ENCODE results near the gene OR10H3. TPM values are rescaled to one million over a fixed set of nuclear protein-coding genes. Genes with fewer than 3 reads are reported as not detected.

Gene OR10H3
- total RNA-seq (not detected), polyA plus RNA-seq (ENCODE audit: insufficient read length in 6 of 6) (not detected)
- long read RNA-seq, donor 1, result 0 reads
- long read RNA-seq, donor 2, result 0 reads
- long read RNA-seq, donor 3, result 0 reads
- long read RNA-seq, donor 4, result 0 reads
- long read RNA-seq, donor 5, result 0 reads
- long read RNA-seq, donor 6, result 0 reads
- long read RNA-seq, donor 7, result 0 reads
- long read RNA-seq, donor 8, result 0 reads
- long read RNA-seq, donor 9, result 0 reads
- long read RNA-seq, donor 10, result 0 reads
- long read RNA-seq, donor 11, result 0 reads
- long read RNA-seq, donor 12, result 0 reads

GRCh38 chr19:15737722-15738121 lies at the start of gene OR10H3:
Gene OR10H3, plus strand, starts transcription at chr19:15737985. Its CDS starts 3,408 bp downstream, at chr19:15741393.
- Histone ChIP-seq H3K36me3 (no peaks in the 10 kb centered on the region), H3K9me3 (peaks cover 0 to 21% of the 10 kb centered on the region in 2 donors), H3K4me3 (no peak within 1 kb of the TSS), H3K4me1 (no peaks in the 10 kb centered on the region), H3K27ac (no peak within 1 kb of the TSS), H3K27me3 (peaks cover 0 to 14% of the 10 kb centered on the region in 2 donors)
- intact Hi-C loops (cut with DNase I), result no loop called here
- DNase-seq (no peak), ATAC-seq (no peak)
- no peak for TF ChIP-seq CTCF (IDR thresholded peaks at IDR 0.05)

DNA sequence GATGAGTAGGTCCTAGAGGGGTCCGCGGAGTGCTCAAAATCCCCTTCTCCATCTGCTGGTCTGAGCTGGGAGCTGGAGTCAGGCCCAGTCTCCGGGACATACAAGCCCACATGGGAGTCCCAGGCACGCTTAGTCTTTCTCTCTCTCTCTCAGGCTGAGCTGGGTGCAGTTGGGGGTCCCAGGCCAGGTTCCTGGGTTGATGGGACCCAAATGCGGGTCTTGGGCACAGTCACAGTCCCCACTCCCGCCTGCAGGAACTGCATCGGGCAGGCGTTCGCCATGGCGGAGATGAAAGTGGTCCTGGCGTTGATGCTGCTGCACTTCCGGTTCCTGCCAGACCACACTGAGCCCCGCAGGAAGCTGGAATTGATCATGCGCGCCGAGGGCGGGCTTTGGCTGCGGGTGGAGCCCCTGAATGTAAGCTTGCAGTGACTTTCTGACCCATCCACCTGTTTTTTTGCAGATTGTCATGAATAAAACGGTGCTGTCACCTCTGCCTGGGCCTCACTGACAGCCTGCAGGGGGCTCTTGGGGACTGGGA lies 41.1 kb upstream of the OR10H3 start:
- intact Hi-C loops (cut with DNase I), result no loop called here
- no peaks in the 10 kb centered on the region for H3K27me3 ChIP-seq

GRCh38 chr19:15701757-15702533 lies 35.8 kb upstream of the OR10H3 start:
- ATAC-seq (no peak), DNase-seq (no peak)
- Histone ChIP-seq H3K27me3 (peaks cover 0 to 4% of the 10 kb centered on the region in 2 donors), H3K4me1 (peaks cover 6 to 7% of the 10 kb centered on the region in 2 donors), H3K9me3 (no peaks in the 10 kb centered on the region), H3K27ac (no peak overlapping the region), H3K4me3 (no peak overlapping the region), H3K36me3 (no peaks in the 10 kb centered on the region)
- TF ChIP-seq CTCF (IDR thresholded peaks at IDR 0.05), result no peak
- intact Hi-C loops (cut with DNase I), result no loop called here

More for the DNA sequence above, 41.1 kb upstream of the OR10H3 start:
- DNase-seq (no peak), ATAC-seq (no peak)
- H3K36me3 ChIP-seq, result no peaks in the 10 kb centered on the region
- H3K4me3 ChIP-seq, result no peak overlapping the region
- no peaks in the 10 kb centered on the region for H3K9me3 ChIP-seq
- no peak for TF ChIP-seq CTCF (IDR thresholded peaks at IDR 0.05)
- H3K4me1 ChIP-seq, result no peaks in the 10 kb centered on the region
- no peak overlapping the region for H3K27ac ChIP-seq

- peak; percentile 63 for ATAC-seq
- no peak overlapping the region for H3K27ac ChIP-seq
- no peaks in the 10 kb centered on the region for H3K36me3 ChIP-seq
- intact Hi-C loops (cut with DNase I), result no loop called here
- H3K9me3 ChIP-seq, result peaks cover 0 to 1% of the 10 kb centered on the region in 2 donors
- peak in 3 of 4 donors; percentile 42 to 90 (median 59) for DNase-seq
- TF ChIP-seq CTCF (IDR thresholded peaks at IDR 0.05), result no peak
- H3K27me3 ChIP-seq, result peaks cover 0 to 4% of the 10 kb centered on the region in 2 donors
- no peak overlapping the region for H3K4me3 ChIP-seq
- H3K4me1 ChIP-seq, result peaks cover 6 to 7% of the 10 kb centered on the region in 2 donors
Observed at GRCh38 chr19:15702534-15702930, 35.3 kb upstream of the OR10H3 start.

- Histone ChIP-seq H3K27me3 (peaks cover 0 to 18% of the 10 kb centered on the region in 2 donors), H3K36me3 (no peaks in the 10 kb centered on the region), H3K9me3 (no peaks in the 10 kb centered on the region), H3K4me3 (no peak overlapping the region), H3K4me1 (no peaks in the 10 kb centered on the region), H3K27ac (no peak overlapping the region)
- no peak for ATAC-seq
- intact Hi-C loops (cut with DNase I), result no loop called here
- no peak for TF ChIP-seq CTCF (IDR thresholded peaks at IDR 0.05)
- no peak for DNase-seq
Observed at GRCh38 chr19:15714638-15715037, 23.1 kb upstream of the OR10H3 start.

Data from left lung (tissue), 14 donors.